Measurements from ENCODE around the gene PFKP.

PFKP gene

GRCh38 chr10:3108033-3108432 is 40.7 kb downstream of the PFKP start:
- Mint-ChIP-seq H3K36me3 (peaks cover 98% of the 10 kb centered on the region), H3K4me1 (peaks cover 14% of the 10 kb centered on the region), H3K4me3 (no peak overlapping the region), H3K9me3 (no peaks in the 10 kb centered on the region), H3K27ac (no peak overlapping the region)
- DNase-seq (ENCODE audit: low spot score in 2 of 2) (no peak), ATAC-seq (no peak)

- Mint-ChIP-seq H3K4me1 (peaks cover 14% of the 10 kb centered on the region), H3K4me3 (no peak overlapping the region), H3K9me3 (no peaks in the 10 kb centered on the region), H3K36me3 (peaks cover 98% of the 10 kb centered on the region), H3K27ac (no peak overlapping the region)
- ATAC-seq: no peak
- DNase-seq (ENCODE audit: low spot score in 2 of 2): no peak
Observed at GRCh38 chr10:3108575-3109105, 41.3 kb downstream of the PFKP start.

- Mint-ChIP-seq H3K4me3 (no peak overlapping the region), H3K9me3 (no peaks in the 10 kb centered on the region), H3K36me3 (peaks cover 98% of the 10 kb centered on the region), H3K27ac (no peak overlapping the region), H3K4me1 (peaks cover 14% of the 10 kb centered on the region)
- DNase-seq (ENCODE audit: low spot score in 2 of 2) (no peak), ATAC-seq (no peak)
Observed at GRCh38 chr10:3109196-3109595, 41.8 kb downstream of the PFKP start.

- no peak overlapping the region for H3K4me3 Mint-ChIP-seq
- H3K27ac Mint-ChIP-seq: no peak overlapping the region
- peaks cover 17% of the 10 kb centered on the region for H3K4me1 Mint-ChIP-seq
- DNase-seq (ENCODE audit: low spot score in 2 of 2) (no peak), ATAC-seq (no peak)
- no peaks in the 10 kb centered on the region for H3K9me3 Mint-ChIP-seq
- peaks cover 98% of the 10 kb centered on the region for H3K36me3 Mint-ChIP-seq
Observed at GRCh38 chr10:3109633-3110032, 42.3 kb downstream of the PFKP start.

DNA sequence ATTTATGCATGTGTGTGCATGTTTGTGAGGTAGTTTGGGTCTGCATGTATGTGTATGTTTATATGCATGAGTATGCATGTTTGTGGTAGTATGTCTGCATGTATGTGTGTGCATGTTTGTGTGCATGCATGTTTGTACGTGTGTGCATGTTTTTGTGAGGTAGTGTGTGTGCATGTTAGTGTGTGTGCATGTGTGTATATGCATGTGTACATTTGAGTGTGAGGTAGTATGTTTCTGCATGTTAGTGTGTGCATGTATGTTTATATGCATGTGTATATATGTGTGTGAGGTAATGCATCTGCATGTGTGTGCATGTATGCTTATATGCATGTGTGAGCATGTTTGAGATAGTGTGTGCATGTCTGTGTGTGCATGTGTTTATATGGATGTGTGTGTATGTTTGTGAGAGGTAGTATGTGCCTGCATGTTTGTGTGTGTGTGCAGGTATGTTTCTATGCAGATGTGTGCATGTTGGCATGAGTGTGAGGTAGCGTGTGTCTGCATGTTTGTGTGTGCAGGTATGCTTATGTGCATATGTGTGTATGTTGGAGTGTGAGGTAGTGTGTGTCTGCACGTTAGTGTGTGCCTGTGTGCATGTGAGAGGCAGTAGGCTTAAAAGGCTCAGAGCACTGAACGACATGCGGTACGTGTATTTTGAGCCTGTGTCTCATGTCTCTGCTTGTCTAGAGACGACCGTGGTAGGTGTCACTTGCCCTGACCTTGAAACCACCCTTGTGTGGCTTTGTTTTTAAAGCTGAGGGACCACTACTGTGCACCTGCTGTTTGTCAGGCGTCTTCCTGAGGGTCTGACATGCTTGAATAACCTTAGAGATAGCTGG is 43.7 kb downstream of the PFKP start:
- peaks cover 98% of the 10 kb centered on the region for H3K36me3 Mint-ChIP-seq
- no peaks in the 10 kb centered on the region for H3K9me3 Mint-ChIP-seq
- no peak for DNase-seq (ENCODE audit: low spot score in 2 of 2)
- H3K4me3 Mint-ChIP-seq: no peak overlapping the region
- ATAC-seq: no peak
- peak overlapping the region; percentile 6 for H3K27ac Mint-ChIP-seq
- H3K4me1 Mint-ChIP-seq: peaks cover 24% of the 10 kb centered on the region

DNA sequence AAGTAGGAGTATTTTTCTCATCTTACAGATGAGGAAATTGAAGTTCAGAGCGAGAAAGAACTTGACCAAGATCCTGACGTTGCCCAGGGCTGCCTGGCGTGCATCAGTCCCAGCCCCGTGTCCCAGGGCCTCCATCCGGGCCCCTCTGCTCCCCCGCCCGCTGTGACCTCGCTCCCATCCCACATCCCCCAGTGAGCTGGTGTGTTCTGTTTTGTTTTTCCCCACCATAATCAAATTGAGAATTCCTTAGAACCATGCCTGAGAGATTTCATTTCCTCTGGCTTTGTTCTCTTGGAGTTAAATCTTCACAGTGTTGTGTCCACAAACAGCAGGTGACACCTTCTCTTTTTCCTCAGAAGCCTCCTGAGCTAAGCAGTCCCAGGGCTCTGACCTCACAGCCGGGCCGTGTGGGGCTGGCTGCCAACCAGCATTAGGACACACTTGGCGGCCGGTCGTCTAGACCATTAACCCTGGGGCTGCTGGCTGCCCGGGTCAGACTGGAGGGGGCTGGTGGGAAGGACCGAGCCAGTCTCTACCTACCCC is 44.3 kb downstream of the PFKP start:
- Mint-ChIP-seq H3K4me1 (peaks cover 24% of the 10 kb centered on the region), H3K9me3 (no peaks in the 10 kb centered on the region), H3K27ac (no peak overlapping the region), H3K36me3 (peaks cover 100% of the 10 kb centered on the region), H3K4me3 (no peak overlapping the region)
- no peak for ATAC-seq
- DNase-seq (ENCODE audit: low spot score in 2 of 2): no peak

DNA sequence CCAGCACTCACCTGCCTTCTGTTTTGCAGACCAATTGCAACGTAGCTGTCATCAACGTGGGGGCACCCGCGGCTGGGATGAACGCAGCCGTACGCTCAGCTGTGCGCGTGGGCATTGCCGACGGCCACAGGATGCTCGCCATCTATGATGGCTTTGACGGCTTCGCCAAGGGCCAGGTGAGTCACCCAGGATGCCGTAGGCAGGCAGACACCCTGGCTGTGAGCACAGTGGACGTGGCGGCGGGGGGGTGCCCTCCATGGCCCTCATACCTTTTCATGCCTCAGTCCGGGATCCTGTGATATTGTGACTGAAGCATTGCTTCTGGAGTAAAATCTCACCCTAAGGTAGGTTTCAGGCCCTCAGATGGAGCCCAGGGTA is 46.0 kb downstream of the PFKP start:
- Mint-ChIP-seq H3K4me3 (no peak overlapping the region), H3K36me3 (peaks cover 100% of the 10 kb centered on the region), H3K27ac (no peak overlapping the region)

GRCh38 chr10:3115685-3116084 is 48.3 kb downstream of the PFKP start:
- H3K27ac Mint-ChIP-seq: peak overlapping the region; percentile 75
- no peak for DNase-seq (ENCODE audit: low spot score in 2 of 2)
- no peak for ATAC-seq
- no peak overlapping the region for H3K4me3 Mint-ChIP-seq
- peaks cover 16% of the 10 kb centered on the region for H3K4me1 Mint-ChIP-seq
- H3K36me3 Mint-ChIP-seq: peaks cover 100% of the 10 kb centered on the region
- no peaks in the 10 kb centered on the region for H3K9me3 Mint-ChIP-seq

More for the DNA sequence above, 46.0 kb downstream of the PFKP start:
- DNase-seq (ENCODE audit: low spot score in 2 of 2): no peak
- Mint-ChIP-seq H3K9me3 (no peaks in the 10 kb centered on the region), H3K4me1 (peaks cover 24% of the 10 kb centered on the region)
- ATAC-seq: no peak

GRCh38 chr10:3116508-3117100 is 49.3 kb downstream of the PFKP start:
- peak overlapping the region; percentile 34 for H3K27ac Mint-ChIP-seq
- no peak overlapping the region for H3K4me3 Mint-ChIP-seq
- H3K9me3 Mint-ChIP-seq: no peaks in the 10 kb centered on the region
- ATAC-seq (no peak), DNase-seq (ENCODE audit: low spot score in 2 of 2) (no peak)
- H3K36me3 Mint-ChIP-seq: peaks cover 100% of the 10 kb centered on the region
- peaks cover 10% of the 10 kb centered on the region for H3K4me1 Mint-ChIP-seq

GRCh38 chr10:3117486-3117885 is 50.1 kb downstream of the PFKP start:
- ATAC-seq (no peak), DNase-seq (ENCODE audit: low spot score in 2 of 2) (no peak)
- Mint-ChIP-seq H3K27ac (peak overlapping the region; percentile 3), H3K4me3 (no peak overlapping the region), H3K9me3 (no peaks in the 10 kb centered on the region), H3K36me3 (peaks cover 100% of the 10 kb centered on the region), H3K4me1 (peaks cover 10% of the 10 kb centered on the region)

DNA sequence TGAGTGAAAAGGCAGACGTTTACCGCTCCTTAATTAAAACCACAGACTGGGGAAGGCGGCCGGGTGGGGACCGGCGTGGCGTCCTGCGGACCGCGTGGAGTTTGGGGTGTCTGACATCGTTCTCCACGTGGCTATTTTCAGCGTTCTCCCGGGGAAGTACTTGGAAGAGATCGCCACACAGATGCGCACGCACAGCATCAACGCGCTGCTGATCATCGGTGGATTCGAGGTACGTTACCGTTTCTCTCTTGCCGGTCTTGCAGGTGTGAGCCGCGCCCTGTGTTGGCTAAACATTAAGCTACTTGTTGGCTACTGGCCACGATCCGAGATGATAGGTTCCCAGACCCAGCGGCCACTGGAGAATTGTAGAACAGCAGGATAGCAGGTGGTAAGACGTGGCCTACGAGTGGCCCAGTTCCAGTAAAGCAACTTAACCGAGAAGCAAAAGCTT is 51.3 kb downstream of the PFKP start:
- no peak for ATAC-seq
- Mint-ChIP-seq H3K9me3 (no peaks in the 10 kb centered on the region), H3K4me1 (peaks cover 10% of the 10 kb centered on the region), H3K4me3 (no peak overlapping the region), H3K27ac (no peak overlapping the region), H3K36me3 (peaks cover 100% of the 10 kb centered on the region)
- no peak for DNase-seq (ENCODE audit: low spot score in 2 of 2)

- Mint-ChIP-seq H3K27ac (no peak overlapping the region), H3K4me3 (no peak overlapping the region), H3K36me3 (peaks cover 100% of the 10 kb centered on the region), H3K4me1 (peaks cover 4% of the 10 kb centered on the region), H3K9me3 (no peaks in the 10 kb centered on the region)
- ATAC-seq (peak; percentile 34), DNase-seq (ENCODE audit: low spot score in 2 of 2) (no peak)
Observed at GRCh38 chr10:3119796-3120459, 52.6 kb downstream of the PFKP start.

DNA sequence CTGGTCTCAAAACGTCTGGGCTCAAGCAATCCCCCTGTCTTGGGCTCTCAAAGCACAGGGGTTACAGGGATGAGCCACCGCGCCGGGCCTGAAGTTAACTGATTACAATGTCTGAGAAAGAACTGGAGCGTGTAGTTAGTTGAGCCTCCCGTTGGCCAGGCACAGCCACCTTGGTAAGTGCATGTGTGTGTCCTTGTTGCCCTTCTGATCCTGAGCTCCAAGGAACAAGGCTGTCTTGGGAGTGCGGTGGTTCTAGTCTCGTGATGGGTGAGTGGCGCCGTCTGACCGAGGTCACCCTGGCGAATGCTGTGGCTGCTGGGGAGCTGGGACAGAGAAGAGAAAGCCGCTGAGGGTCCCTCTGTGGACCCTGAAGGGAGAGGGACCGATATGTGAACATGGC is 54.7 kb downstream of the PFKP start:
- peaks cover 100% of the 10 kb centered on the region for H3K36me3 Mint-ChIP-seq
- no peaks in the 10 kb centered on the region for H3K9me3 Mint-ChIP-seq
- no peak for ATAC-seq
- no peaks in the 10 kb centered on the region for H3K4me1 Mint-ChIP-seq
- no peak overlapping the region for H3K4me3 Mint-ChIP-seq
- no peak overlapping the region for H3K27ac Mint-ChIP-seq
- no peak for DNase-seq (ENCODE audit: low spot score in 2 of 2)

DNA sequence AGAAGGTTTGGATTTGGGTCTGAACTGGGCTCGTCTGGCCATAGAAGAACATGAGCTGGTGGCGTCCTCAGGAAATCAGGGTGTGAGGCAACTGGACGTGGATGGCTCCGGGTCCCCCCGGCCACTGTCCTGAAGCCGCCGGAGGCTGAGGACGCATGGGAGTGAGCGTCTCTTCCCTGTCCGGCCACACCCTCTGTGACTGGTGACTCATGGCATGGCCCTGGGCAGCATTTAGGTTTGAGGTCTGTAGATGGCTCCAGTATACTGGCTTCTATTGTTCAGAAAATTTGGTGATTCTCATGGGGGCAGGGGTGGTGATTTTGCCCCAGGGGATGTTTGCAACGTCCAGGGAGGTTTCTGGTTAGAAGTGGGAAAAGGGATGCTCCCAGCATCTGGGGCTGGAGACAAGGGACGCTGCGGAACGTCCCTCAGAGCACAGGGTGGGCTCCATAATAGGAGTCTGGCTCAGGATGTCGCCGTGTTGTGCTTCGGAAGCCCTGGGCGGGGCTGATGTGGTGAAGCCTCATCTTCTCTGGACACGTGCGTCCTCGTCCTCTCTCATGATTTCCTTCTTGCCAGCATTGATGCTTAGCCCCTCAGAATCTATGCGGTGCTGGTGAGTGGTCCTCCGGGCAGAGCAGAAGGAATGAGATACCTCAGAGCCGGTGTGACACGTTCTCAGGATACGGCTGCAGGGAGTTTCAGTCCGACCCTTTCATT is 55.3 kb downstream of the PFKP start:
- no peak for ATAC-seq
- no peak for DNase-seq (ENCODE audit: low spot score in 2 of 2)
- Mint-ChIP-seq H3K36me3 (peaks cover 100% of the 10 kb centered on the region), H3K4me1 (no peaks in the 10 kb centered on the region), H3K4me3 (no peak overlapping the region), H3K27ac (no peak overlapping the region), H3K9me3 (no peaks in the 10 kb centered on the region)

Measured in stimulated activated effector memory CD8-positive, alpha-beta T cell treated with anti-CD3 and anti-CD28 coated beads, Interleukin-12 subunit alpha, Interleukin-12 subunit beta, amount 100 ng/mL, for 72 hours (primary cell).